Measurements from ENCODE around the gene KRTAP10-9.

DNA sequence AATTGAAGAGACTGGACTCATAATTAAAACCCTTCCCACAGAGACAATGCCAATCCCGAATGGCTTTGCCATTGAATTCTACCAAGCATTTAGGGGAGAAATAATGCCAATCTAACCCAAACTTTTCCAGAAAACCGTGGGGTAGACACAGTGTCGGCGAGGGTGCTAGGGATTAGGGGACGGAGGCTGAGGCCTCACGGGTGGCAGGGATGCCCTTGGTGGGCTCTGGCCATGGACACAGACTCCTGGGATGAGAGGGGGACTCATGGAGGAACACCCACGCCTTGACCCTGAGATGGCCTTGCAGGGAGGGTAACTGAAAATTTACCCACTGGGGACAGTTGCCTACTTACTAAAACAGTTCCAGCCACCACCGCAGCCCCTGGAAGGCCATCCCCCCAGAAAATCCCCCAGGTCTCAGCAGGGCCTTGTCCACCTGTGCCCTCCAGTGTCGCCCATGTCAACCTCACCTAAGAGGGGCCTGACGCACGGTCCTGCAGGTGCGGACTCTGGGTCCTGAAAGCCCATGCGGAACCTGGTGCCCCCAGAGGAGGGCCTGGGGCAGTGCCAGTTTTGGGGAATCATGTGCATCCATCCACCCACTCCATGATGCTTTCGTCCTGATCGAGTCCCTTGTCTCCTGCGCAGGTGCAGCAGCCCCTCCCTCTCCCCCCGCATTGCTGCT is 48.4 kb upstream of the KRTAP10-9 start:
- TF ChIP-seq, protein P1, sequence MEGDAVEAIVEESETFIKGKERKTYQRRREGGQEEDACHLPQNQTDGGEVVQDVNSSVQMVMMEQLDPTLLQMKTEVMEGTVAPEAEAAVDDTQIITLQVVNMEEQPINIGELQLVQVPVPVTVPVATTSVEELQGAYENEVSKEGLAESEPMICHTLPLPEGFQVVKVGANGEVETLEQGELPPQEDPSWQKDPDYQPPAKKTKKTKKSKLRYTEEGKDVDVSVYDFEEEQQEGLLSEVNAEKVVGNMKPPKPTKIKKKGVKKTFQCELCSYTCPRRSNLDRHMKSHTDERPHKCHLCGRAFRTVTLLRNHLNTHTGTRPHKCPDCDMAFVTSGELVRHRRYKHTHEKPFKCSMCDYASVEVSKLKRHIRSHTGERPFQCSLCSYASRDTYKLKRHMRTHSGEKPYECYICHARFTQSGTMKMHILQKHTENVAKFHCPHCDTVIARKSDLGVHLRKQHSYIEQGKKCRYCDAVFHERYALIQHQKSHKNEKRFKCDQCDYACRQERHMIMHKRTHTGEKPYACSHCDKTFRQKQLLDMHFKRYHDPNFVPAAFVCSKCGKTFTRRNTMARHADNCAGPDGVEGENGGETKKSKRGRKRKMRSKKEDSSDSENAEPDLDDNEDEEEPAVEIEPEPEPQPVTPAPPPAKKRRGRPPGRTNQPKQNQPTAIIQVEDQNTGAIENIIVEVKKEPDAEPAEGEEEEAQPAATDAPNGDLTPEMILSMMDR (optimal IDR thresholded peaks at IDR 0.05 in 1 of 3, IDR thresholded peaks at IDR 0.05 in 1 of 3, conservative IDR thresholded peaks at IDR 0.05 in 1 of 3; ENCODE audit: extremely low read depth in 1 of 3, insufficient read depth in 2 of 3, low read length in 3 of 3), result no peak
- no peak for TF ChIP-seq EZH2 (IDR thresholded peaks at IDR 0.05; ENCODE audit: low read length)
